ENCODE data around the gene CFAP99.

GRCh38 chr4:2416564-2417225 lies 2.1 kb upstream of the CFAP99 start:
- TF ChIP-seq ZNF830 (CRISPR knock-in tag; IDR thresholded peaks at IDR 0.05) (no peak; the same call in 1 of the 2 replicates), CXXC5 (CRISPR knock-in tag; IDR thresholded peaks at IDR 0.05) (peak; percentile 50), ZNF644 (tag; IDR thresholded peaks at IDR 0.05; ENCODE audit: low read depth) (no peak), MAFK (IDR thresholded peaks at IDR 0.05; ENCODE audit: low read length) (no peak), CTCF (IDR thresholded peaks at IDR 0.05 in 2 of 3, conservative IDR thresholded peaks at IDR 0.05 in 1 of 3; ENCODE audit: insufficient read depth in 2 of 3, low read depth in 1 of 3, low read length in 3 of 3) (peak; percentile 15 to 42 (median 34); a peak in 5 of 6 replicates), MLX (CRISPR knock-in tag; conservative IDR thresholded peaks at IDR 0.05) (no peak), PHF8 (IDR thresholded peaks at IDR 0.05; ENCODE audit: borderline replicate concordance, low read length) (peak; percentile 33; the same call in 1 of the 2 replicates), NR3C1 (CRISPR knock-in tag; IDR thresholded peaks at IDR 0.05) (no peak)

Data from K562 (cell line).